Testis (tissue), 3 donors: ENCODE measurements around the gene ZNF628. TPM values are rescaled to one million over a fixed set of nuclear protein-coding genes. Genes with fewer than 3 reads are reported as not detected.

ENCODE experiments used
- DNase-seq: peaks from one replicate; pipeline ENCODE4 v3.0.0-alpha.2; 2019
- H3K27ac ChIP-seq, 2 donors: fragments of 200-600 bp; sonication (generic); one replicate each; pipeline ENCODE4 v1.5.1; 2019
- H3K27me3 ChIP-seq: fragments of 200-600 bp; sonication (generic); one replicate; pipeline ENCODE4 v1.5.1; 2019
- H3K36me3 ChIP-seq: fragments of 200-600 bp; sonication (generic); one replicate; pipeline ENCODE4 v1.5.1; 2017; ENCODE audit warnings: low read depth; ENCODE audit errors: missing control alignments
- H3K4me1 ChIP-seq: fragments of 200-600 bp; sonication (generic); one replicate; pipeline ENCODE4 v1.5.1; 2019
- H3K4me3 ChIP-seq, 2 donors: fragments of 200-600 bp; sonication (generic); one replicate each; pipeline ENCODE4 v1.5.1; 2017 to 2019
- H3K9me3 ChIP-seq: fragments of 200-600 bp; sonication (generic); one replicate; pipeline ENCODE4 v1.5.1; 2017
- POLR2A ChIP-seq: fragments of 450-650 bp; IDR thresholded peaks from one replicate; pipeline ENCODE4 v1.6.1; 2017; ENCODE audit warnings: antibody characterized with exemption, mild to moderate bottlenecking, moderate library complexity
- WGBS, 2 donors: methylation state at CpG; one replicate each; pipeline ENCODE4 v1.1.5; 2018; 5-methylcytosine and 5-hydroxymethylcytosine counted together
- intact Hi-C: fragments of 100-400 bp; cut with DNase I; formaldehyde crosslinking; loops from one replicate; pipeline ENCODE4 v1.15.1; 2023; ENCODE audit warnings: low total_unique reads
- polyA plus RNA-seq: library from polyadenylated mRNA; stranded (reverse); fragments of 350-450 nt; fragmentation: Illumina TruSeq; extraction: RNeasy Lipid Tissue Mini Kit (QIAGEN cat#74804); gene quantifications from one replicate; pipeline ENCODE4 v1.2.3, GENCODE V29; 2014; ENCODE audit warnings: low read depth, low replicate concordance; ENCODE audit not compliant: insufficient read depth
- total RNA-seq, 2 donors: library from RNA; depleted of rRNA; stranded (reverse); fragments of >200 nt; gene quantifications; one replicate each; pipeline ENCODE4 v1.2.3, GENCODE V29; 2016
- TF ChIP-seq, protein P1 (sequence below), 3 experiments: fragments of 450-650 bp in 2 of 3; fragments of 200-600 bp in 1 of 3; sonication (generic) in 1 of 3; IDR thresholded peaks; one replicate each; pipeline ENCODE4 v1.5.1; 2016 to 2019; ENCODE audit warnings: antibody characterized with exemption in 3 of 3, mild to moderate bottlenecking in 2 of 3, moderate library complexity in 1 of 3

Gene ZNF628
- total and polyA plus RNA-seq, 3 donors from 2014 or later: 31.3 to 53.7 (median 33.8) TPM

DNA sequence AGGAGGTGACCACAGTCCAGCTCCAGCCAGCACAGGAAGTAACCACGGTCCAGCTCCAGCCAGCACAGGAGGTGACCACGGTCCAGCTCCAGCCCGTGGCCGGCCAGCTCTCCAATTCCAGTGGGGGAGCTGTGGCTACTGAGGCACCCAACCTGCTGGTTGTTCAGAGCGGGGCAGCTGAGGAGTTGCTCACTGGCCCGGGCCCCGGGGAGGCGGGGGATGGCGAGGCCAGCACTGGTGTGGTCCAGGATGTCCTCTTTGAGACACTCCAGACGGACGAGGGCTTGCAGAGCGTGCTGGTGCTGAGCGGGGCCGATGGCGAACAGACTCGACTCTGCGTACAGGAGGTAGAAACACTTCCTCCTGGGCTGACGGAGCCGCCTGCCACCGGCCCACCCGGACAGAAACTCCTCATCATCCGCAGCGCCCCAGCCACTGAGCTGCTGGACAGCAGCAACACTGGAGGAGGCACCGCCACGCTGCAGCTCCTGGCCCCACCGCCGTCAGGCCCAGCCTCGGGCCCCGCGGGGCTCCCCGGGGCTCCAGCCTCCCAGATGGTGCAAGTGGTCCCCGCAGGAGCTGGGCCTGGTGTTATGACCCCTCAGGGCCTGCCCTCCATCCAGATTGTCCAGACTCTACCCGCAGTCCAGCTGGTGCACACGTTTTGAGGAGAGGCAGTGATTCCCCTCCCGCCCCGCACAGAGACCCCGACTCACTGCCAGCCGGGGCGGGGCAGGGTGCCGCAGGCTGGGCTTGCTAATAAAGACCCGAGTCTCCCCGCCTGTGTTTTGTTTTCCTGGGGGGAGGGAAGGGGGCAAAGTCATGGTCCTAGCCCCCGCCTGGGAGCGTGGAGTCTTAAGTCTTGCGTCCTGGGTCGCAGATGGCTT is 7.5 kb downstream of the ZNF628 start:
- Histone ChIP-seq H3K27ac (peak overlapping the region in 1 of 2 donors; percentile 94), H3K36me3 (no peaks in the 10 kb centered on the region), H3K9me3 (no peaks in the 10 kb centered on the region), H3K4me3 (peak overlapping the region; percentile 57 to 74), H3K27me3 (no peaks in the 10 kb centered on the region), H3K4me1 (peaks cover 58% of the 10 kb centered on the region)
- no peak for DNase-seq
- WGBS, 2 donors: 35 to 68% methylated on average over 15 to 46 of the region's 46 CpGs
- TF ChIP-seq, protein P1, sequence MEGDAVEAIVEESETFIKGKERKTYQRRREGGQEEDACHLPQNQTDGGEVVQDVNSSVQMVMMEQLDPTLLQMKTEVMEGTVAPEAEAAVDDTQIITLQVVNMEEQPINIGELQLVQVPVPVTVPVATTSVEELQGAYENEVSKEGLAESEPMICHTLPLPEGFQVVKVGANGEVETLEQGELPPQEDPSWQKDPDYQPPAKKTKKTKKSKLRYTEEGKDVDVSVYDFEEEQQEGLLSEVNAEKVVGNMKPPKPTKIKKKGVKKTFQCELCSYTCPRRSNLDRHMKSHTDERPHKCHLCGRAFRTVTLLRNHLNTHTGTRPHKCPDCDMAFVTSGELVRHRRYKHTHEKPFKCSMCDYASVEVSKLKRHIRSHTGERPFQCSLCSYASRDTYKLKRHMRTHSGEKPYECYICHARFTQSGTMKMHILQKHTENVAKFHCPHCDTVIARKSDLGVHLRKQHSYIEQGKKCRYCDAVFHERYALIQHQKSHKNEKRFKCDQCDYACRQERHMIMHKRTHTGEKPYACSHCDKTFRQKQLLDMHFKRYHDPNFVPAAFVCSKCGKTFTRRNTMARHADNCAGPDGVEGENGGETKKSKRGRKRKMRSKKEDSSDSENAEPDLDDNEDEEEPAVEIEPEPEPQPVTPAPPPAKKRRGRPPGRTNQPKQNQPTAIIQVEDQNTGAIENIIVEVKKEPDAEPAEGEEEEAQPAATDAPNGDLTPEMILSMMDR (IDR thresholded peaks at IDR 0.05): no peak
- no peak for TF ChIP-seq POLR2A
- intact Hi-C loops: no loop called here

GRCh38 chr19:55484593-55485438 is 8.4 kb downstream of the ZNF628 start, which contains the start of gene NAT14:
TSS of gene NAT14 (plus strand) at chr19:55485188. CDS start at chr19:55485709, 521 bp downstream.
- Histone ChIP-seq H3K27me3 (no peaks in the 10 kb centered on the region), H3K27ac (peak within 1 kb of the TSS; percentile 78 to 94), H3K4me1 (peaks cover 51% of the 10 kb centered on the region), H3K9me3 (no peaks in the 10 kb centered on the region), H3K36me3 (no peaks in the 10 kb centered on the region), H3K4me3 (peak within 1 kb of the TSS; percentile 57 to 74)
- 1 to 13% methylated on average over 7 to 78 of the region's 78 CpGs for WGBS, 2 donors
- peak; percentile 69 for DNase-seq
- intact Hi-C loops: no loop called here
- TF ChIP-seq, protein P1 (IDR thresholded peaks at IDR 0.05): no peak
- no peak for TF ChIP-seq POLR2A

GRCh38 chr19:55485439-55486011 is 9.1 kb downstream of the ZNF628 start:
- Histone ChIP-seq H3K4me1 (peaks cover 46% of the 10 kb centered on the region), H3K27me3 (no peaks in the 10 kb centered on the region), H3K36me3 (no peaks in the 10 kb centered on the region), H3K27ac (peak overlapping the region; percentile 78 to 94), H3K9me3 (no peaks in the 10 kb centered on the region), H3K4me3 (peak overlapping the region; percentile 57 to 74)
- WGBS, 2 donors: 21 to 40% methylated on average over 1 to 18 of the region's 18 CpGs
- intact Hi-C loops: no loop called here
- DNase-seq: no peak
- TF ChIP-seq, protein P1 (IDR thresholded peaks at IDR 0.05): no peak
- TF ChIP-seq POLR2A: no peak

DNA sequence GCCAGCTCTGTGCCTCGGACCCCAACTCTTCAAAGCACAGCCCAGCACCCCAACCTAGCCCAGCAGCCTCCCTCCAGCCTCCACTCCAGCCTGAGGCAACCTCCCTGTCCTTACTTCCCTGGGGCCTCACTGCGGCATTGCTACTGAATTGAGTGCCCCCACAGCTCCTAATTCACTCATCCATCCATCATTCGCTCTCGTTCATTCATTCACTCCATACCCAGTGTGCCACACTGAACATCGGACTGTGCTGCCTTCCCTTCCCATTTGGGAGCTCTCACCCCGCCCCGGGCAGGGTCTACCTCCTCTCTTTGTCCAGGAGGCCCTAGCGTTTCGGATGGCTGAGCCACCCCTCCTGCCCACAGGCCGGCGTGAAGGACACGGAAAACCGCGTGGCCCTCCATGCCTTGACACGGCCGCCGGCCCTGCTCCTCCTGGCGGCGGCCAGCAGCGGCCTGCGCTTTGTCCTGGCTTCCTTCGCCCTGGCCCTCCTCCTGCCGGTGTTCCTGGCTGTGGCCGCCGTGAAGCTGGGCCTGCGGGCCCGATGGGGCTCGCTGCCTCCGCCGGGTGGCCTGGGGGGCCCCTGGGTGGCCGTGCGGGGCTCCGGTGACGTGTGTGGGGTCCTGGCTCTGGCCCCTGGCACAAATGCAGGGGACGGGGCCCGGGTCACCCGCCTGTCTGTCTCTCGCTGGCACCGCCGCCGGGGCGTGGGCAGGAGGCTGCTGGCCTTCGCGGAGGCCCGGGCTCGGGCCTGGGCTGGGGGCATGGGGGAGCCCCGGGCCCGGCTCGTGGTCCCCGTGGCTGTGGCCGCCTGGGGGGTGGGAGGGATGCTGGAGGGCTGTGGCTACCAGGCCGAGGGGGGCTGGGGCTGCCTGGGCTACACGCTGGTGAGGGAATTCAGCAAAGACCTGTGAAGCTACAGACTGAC is 9.9 kb downstream of the ZNF628 start:
- Histone ChIP-seq H3K36me3 (no peaks in the 10 kb centered on the region), H3K27me3 (no peaks in the 10 kb centered on the region), H3K4me3 (no peak overlapping the region), H3K9me3 (no peaks in the 10 kb centered on the region), H3K27ac (peak overlapping the region; percentile 89 to 94), H3K4me1 (peaks cover 40% of the 10 kb centered on the region)
- WGBS, 2 donors: 38 to 61% methylated on average over 25 to 49 of the region's 53 CpGs
- TF ChIP-seq, protein P1 (IDR thresholded peaks at IDR 0.05): peak in 1 of 3 experiments; percentile 14
- no peak for TF ChIP-seq POLR2A
- DNase-seq: no peak
- intact Hi-C loops: no loop called here
